Peyer's patch (tissue), 4 donors: ENCODE measurements around the gene LSM12. TPM values are rescaled to one million over a fixed set of nuclear protein-coding genes. Genes with fewer than 3 reads are reported as not detected.
A peak's percentile ranks its signal among the peaks of the same experiment; 100 is the strongest.

ENCODE experiments used
- DNase-seq, 3 donors: peaks; one replicate each; pipeline ENCODE4 v3.0.0-alpha.2; 2017 to 2019
- H3K27ac ChIP-seq, 4 donors: fragments of 200-600 bp; sonication (generic); one replicate each; pipeline ENCODE4 v1.5.1; 2016 to 2019
- H3K27me3 ChIP-seq, 2 donors: fragments of 200-600 bp; sonication (generic); one replicate each; pipeline ENCODE4 v1.5.1; 2019
- H3K36me3 ChIP-seq, 3 donors: fragments of 200-600 bp; sonication (generic); one replicate each; pipeline ENCODE4 v1.5.1; 2016 to 2019
- H3K4me1 ChIP-seq, 4 donors: fragments of 200-600 bp; sonication (generic); one replicate each; pipeline ENCODE4 v1.5.1; 2016 to 2019
- H3K4me3 ChIP-seq, 4 donors: fragments of 200-600 bp; sonication (generic); 1 replicate in 3 of 4; 2 replicates in 1 of 4; pipeline ENCODE4 v1.5.1; 2016 to 2019; ENCODE audit warnings: mild to moderate bottlenecking in 1 of 4
- H3K9me3 ChIP-seq, 4 donors: fragments of 200-600 bp; sonication (generic); one replicate each; pipeline ENCODE4 v1.5.1; 2016 to 2019; ENCODE audit warnings: mild to moderate bottlenecking in 1 of 4
- CTCF ChIP-seq, 6 experiments: fragments of 450-650 bp in 4 of 6; fragments of 200-600 bp in 2 of 6; sonication (generic) in 1 of 6; IDR thresholded peaks; one replicate each; pipeline ENCODE4 v1.5.1; 2017 to 2019; ENCODE audit warnings: antibody characterized with exemption in 6 of 6, mild to moderate bottlenecking in 3 of 6, moderate library complexity in 1 of 6
- POLR2A ChIP-seq, 2 donors: fragments of 450-650 bp; IDR thresholded peaks; one replicate each; pipeline ENCODE4 v1.5.1; 2017; ENCODE audit warnings: antibody characterized with exemption in 2 of 2, mild to moderate bottlenecking in 2 of 2, moderate library complexity in 2 of 2
- total RNA-seq, 4 donors: library from RNA; depleted of rRNA; stranded (reverse); fragments of >200 nt; gene quantifications; one replicate each; pipeline ENCODE4 v1.1.0, GENCODE V29; 2016

Gene LSM12
- total RNA-seq, 4 donors from 2014 or later = 10.7 to 28.4 (median 26.1) TPM

GRCh38 chr17:44004761-44005526 lies 61.5 kb downstream of the LSM12 start:
- peak in 2 of 3 donors; percentile 85 to 91 for DNase-seq
- peak overlapping the region; percentile 10 to 99 (median 74) for H3K27ac ChIP-seq
- H3K36me3 ChIP-seq = peaks cover 0 to 25% (median 0%) of the 10 kb centered on the region in 3 donors
- peaks cover 0 to 6% of the 10 kb centered on the region in 2 donors for H3K27me3 ChIP-seq
- peak overlapping the region; percentile 62 to 73 (median 65) for H3K4me3 ChIP-seq
- peaks cover 0 to 35% (median 20%) of the 10 kb centered on the region in 4 donors for H3K4me1 ChIP-seq
- H3K9me3 ChIP-seq = no peaks in the 10 kb centered on the region
- TF ChIP-seq POLR2A (IDR thresholded peaks at IDR 0.05) (peak in 1 of 2 donors; percentile 85), CTCF (IDR thresholded peaks at IDR 0.05) (no peak)

- peaks cover 0 to 6% of the 10 kb centered on the region in 2 donors for H3K27me3 ChIP-seq
Measured at GRCh38 chr17:44004077-44004760, 62.3 kb downstream of the LSM12 start, which contains the start of gene NAGS. Gene NAGS (plus strand): TSS chr17:44004622. CDS start chr17:44004664, 42 bp downstream.

GRCh38 chr17:44002141-44002848 lies 64.2 kb downstream of the LSM12 start:
- TF ChIP-seq CTCF (IDR thresholded peaks at IDR 0.05) = no peak
- no peak for TF ChIP-seq POLR2A (IDR thresholded peaks at IDR 0.05)
- peaks cover 0 to 1% (median 0%) of the 10 kb centered on the region in 3 donors for H3K36me3 ChIP-seq
- H3K4me1 ChIP-seq = peaks cover 0 to 26% (median 12%) of the 10 kb centered on the region in 4 donors
- peaks cover 0 to 6% of the 10 kb centered on the region in 2 donors for H3K27me3 ChIP-seq
- H3K9me3 ChIP-seq = no peaks in the 10 kb centered on the region
- no peak for DNase-seq
- no peak overlapping the region for H3K27ac ChIP-seq
- no peak overlapping the region for H3K4me3 ChIP-seq

More at GRCh38 chr17:44004077-44004760, 62.3 kb downstream of the LSM12 start, which contains the start of gene NAGS:
- peak within 1 kb of the TSS; percentile 62 to 73 (median 65) for H3K4me3 ChIP-seq
- no peaks in the 10 kb centered on the region for H3K9me3 ChIP-seq
- peak in 1 of 2 donors; percentile 60 for TF ChIP-seq POLR2A (IDR thresholded peaks at IDR 0.05)
- no peak for TF ChIP-seq CTCF (IDR thresholded peaks at IDR 0.05)
- peaks cover 0 to 20% (median 0%) of the 10 kb centered on the region in 3 donors for H3K36me3 ChIP-seq
- H3K4me1 ChIP-seq = peaks cover 0 to 35% (median 20%) of the 10 kb centered on the region in 4 donors
- peak within 1 kb of the TSS; percentile 63 to 99 (median 74) for H3K27ac ChIP-seq
- peak in 2 of 3 donors; percentile 83 to 84 for DNase-seq

GRCh38 chr17:44001461-44001920 lies 65.0 kb downstream of the LSM12 start:
- Histone ChIP-seq H3K4me3 (no peak overlapping the region), H3K27me3 (peaks cover 0 to 6% of the 10 kb centered on the region in 2 donors), H3K27ac (no peak overlapping the region), H3K36me3 (no peaks in the 10 kb centered on the region), H3K9me3 (no peaks in the 10 kb centered on the region), H3K4me1 (peaks cover 0 to 24% (median 10%) of the 10 kb centered on the region in 4 donors)
- no peak for DNase-seq
- TF ChIP-seq POLR2A (IDR thresholded peaks at IDR 0.05) (no peak), CTCF (IDR thresholded peaks at IDR 0.05) (no peak)

GRCh38 chr17:44000871-44001460 lies 65.5 kb downstream of the LSM12 start:
- H3K27me3 ChIP-seq = peaks cover 0 to 6% of the 10 kb centered on the region in 2 donors
- H3K27ac ChIP-seq = no peak overlapping the region
- no peak for TF ChIP-seq CTCF (IDR thresholded peaks at IDR 0.05)
- TF ChIP-seq POLR2A (IDR thresholded peaks at IDR 0.05) = no peak
- no peak for DNase-seq
- no peaks in the 10 kb centered on the region for H3K36me3 ChIP-seq
- H3K4me1 ChIP-seq = peaks cover 0 to 22% (median 8%) of the 10 kb centered on the region in 4 donors
- H3K9me3 ChIP-seq = no peaks in the 10 kb centered on the region
- no peak overlapping the region for H3K4me3 ChIP-seq
